Effector CD8-positive, alpha-beta T cell (primary cell): ENCODE data around the gene NCOA1.
"Not testable (repeated sequence)": the region's sequence is repeated elsewhere in the genome, so short reads cannot be mapped to it uniquely, and the experiment has no call there.

ENCODE experiments used
- DNase-seq: peaks from one replicate; lab custom pipeline; 2025; lab: John Stamatoyannopoulos, UW

Gene NCOA1

GRCh38 chr2:24628746-24629145, 137.7 kb downstream of the NCOA1 start:
- no peak for DNase-seq

GRCh38 chr2:24632172-24632571, 141.1 kb downstream of the NCOA1 start:
- no peak for DNase-seq

GRCh38 chr2:24635181-24635580, 144.1 kb downstream of the NCOA1 start:
- DNase-seq = no peak

- no peak for DNase-seq
Measured at GRCh38 chr2:24638568-24638967, 147.5 kb downstream of the NCOA1 start.

- DNase-seq = no peak
Measured at GRCh38 chr2:24642351-24642750, 151.3 kb downstream of the NCOA1 start.

- no peak for DNase-seq
Measured at GRCh38 chr2:24643051-24643450, 152.0 kb downstream of the NCOA1 start.

- no peak for DNase-seq
Measured at GRCh38 chr2:24644032-24644431, 153.0 kb downstream of the NCOA1 start.

- DNase-seq = no peak
Measured at GRCh38 chr2:24650997-24651642, 160.1 kb downstream of the NCOA1 start.

- no peak for DNase-seq
Measured at GRCh38 chr2:24651643-24652003, 160.6 kb downstream of the NCOA1 start.

- DNase-seq = no peak
Measured at GRCh38 chr2:24652265-24653182, 161.5 kb downstream of the NCOA1 start.

- no peak for DNase-seq
Measured at GRCh38 chr2:24657818-24658217, 166.8 kb downstream of the NCOA1 start.

GRCh38 chr2:24658531-24659202, 167.6 kb downstream of the NCOA1 start:
- no peak for DNase-seq

- DNase-seq = no peak
Measured at GRCh38 chr2:24659862-24660261, 168.8 kb downstream of the NCOA1 start.

- DNase-seq = no peak
Measured at GRCh38 chr2:24667542-24667941, 176.5 kb downstream of the NCOA1 start.

GRCh38 chr2:24671230-24671629, 180.2 kb downstream of the NCOA1 start:
- DNase-seq = no peak

GRCh38 chr2:24672589-24672988, 181.5 kb downstream of the NCOA1 start:
- DNase-seq = no peak

GRCh38 chr2:24675338-24675737, 184.3 kb downstream of the NCOA1 start:
- DNase-seq = no peak

- DNase-seq = no peak
Measured at GRCh38 chr2:24676493-24676892, 185.4 kb downstream of the NCOA1 start.

- not testable (repeated sequence) for DNase-seq
Measured at GRCh38 chr2:24678066-24678465, 187.0 kb downstream of the NCOA1 start.

- no peak for DNase-seq
Measured at GRCh38 chr2:24680196-24680595, 189.1 kb downstream of the NCOA1 start.

GRCh38 chr2:24682304-24682703, 191.2 kb downstream of the NCOA1 start:
- DNase-seq = no peak

- DNase-seq = no peak
Measured at GRCh38 chr2:24683408-24683807, 192.4 kb downstream of the NCOA1 start.

GRCh38 chr2:24690524-24690923, 199.5 kb downstream of the NCOA1 start:
- DNase-seq = no peak
